Heart right ventricle (tissue), 16 donors: ENCODE data around the gene PDE11A. TPM values are rescaled to one million over a fixed set of nuclear protein-coding genes. Genes with fewer than 3 reads are reported as not detected.

Experiments
- ATAC-seq, 8 donors: fragments of 200-7000 bp; cut with Tn5 transposase; one replicate each; pipeline ENCODE4 v1.9.1; 2020; ENCODE audit warnings: mild to moderate bottlenecking in 8 of 8, moderate library complexity in 8 of 8, moderate number of reproducible peaks in 1 of 8
- DNase-seq, 2 donors: peaks; one replicate each; pipeline ENCODE4 v3.0.0-alpha.2; 2020
- H3K27ac ChIP-seq, 10 donors: fragments of 200-600 bp; sonication (generic) in 2 of 10; one replicate each; pipeline versions ENCODE4 v1.5.0 to v1.8.0; 2020 to 2022; ENCODE audit warnings: mild to moderate bottlenecking in 3 of 10
- H3K27me3 ChIP-seq, 7 donors: fragments of 200-600 bp; one replicate each; pipeline ENCODE4 v1.8.0; 2021 to 2022; ENCODE audit warnings: mild to moderate bottlenecking in 2 of 7
- H3K36me3 ChIP-seq, 9 donors: fragments of 200-600 bp; sonication (generic) in 1 of 9; one replicate each; pipeline versions ENCODE4 v1.5.0 to v1.8.0; 2020 to 2022; ENCODE audit warnings: mild to moderate bottlenecking in 2 of 9
- H3K4me1 ChIP-seq, 9 donors: fragments of 200-600 bp; sonication (generic) in 1 of 9; one replicate each; pipeline versions ENCODE4 v1.5.0 to v1.8.0; 2020 to 2022; ENCODE audit warnings: mild to moderate bottlenecking in 4 of 9
- H3K4me3 ChIP-seq, 10 donors: fragments of 200-600 bp; sonication (generic) in 2 of 10; one replicate each; pipeline versions ENCODE4 v1.5.0 to v1.8.0; 2020 to 2022; ENCODE audit warnings: mild to moderate bottlenecking in 7 of 10, moderate library complexity in 2 of 10
- H3K9me3 ChIP-seq, 11 donors: fragments of 200-600 bp in 10 of 11; sonication (generic) in 2 of 11; one replicate each; pipeline versions ENCODE4 v1.5.0 to v1.8.0; 2013 to 2022; ENCODE audit warnings: mild to moderate bottlenecking in 2 of 11, control low read depth in 1 of 11, moderate library complexity in 1 of 11
- WGBS, 2 donors: extraction: QIAGEN DNeasy Blood & Tissue Kit; methylation state at CpG; one replicate each; pipeline ENCODE4 v1.1.7; 2013; ENCODE audit warnings: inconsistent platforms in 1 of 2; 5-methylcytosine and 5-hydroxymethylcytosine counted together
- intact Hi-C, 10 donors: fragments of 100-400 bp; cut with DNase I; formaldehyde crosslinking; loops; one replicate each; pipeline versions ENCODE4 v1.11.1 to v1.14.2; 2022
- polyA plus RNA-seq, 2 donors: library from polyadenylated mRNA; stranded (reverse); fragments of 200-250 nt; gene quantifications; one replicate each; pipeline ENCODE4 v1.2.3, GENCODE V29; 2013
- total RNA-seq, 10 donors: library from RNA; stranded (reverse); fragmentation: NEBNext Ultra II Directional in 3 of 10; extraction: Animal tissue kit (Norgen Biotek cat#: 25700) in 3 of 10; gene quantifications; one replicate each; pipeline versions ENCODE4 v1.2.1 to v1.2.4, GENCODE V29; 2021 to 2023
- TF ChIP-seq, protein P1 (sequence below), 9 donors: fragments of 200-600 bp; sonication (generic) in 2 of 9; IDR thresholded peaks; one replicate each; pipeline versions ENCODE4 v1.5.0 to v1.8.0; 2021 to 2022; ENCODE audit warnings: antibody characterized with exemption in 9 of 9, mild to moderate bottlenecking in 5 of 9, moderate library complexity in 1 of 9
- donor health status: Arrhythmogenic right ventricular cardiomyopathy.
- donor health status: ischemic (EF 13 %, LVEDD 7.1; RV severe dilation, severe dysfunction).
- donor health status: healthy with polysubstance abuse.
- donor health status: DM: no; HTN: yes; CAD: no.
- donor health status: DM: no; HTN: no; CAD: no.
- donor health status: ischemic (EF 25% LVEDD 6.9; RV normal size, moderate dysfunction).
- donor health status: ischemic (EF 25% LVEDD 5.7; RV mildly dilated, moderate dysfunction).
- donor health status: healthy.
- donor health status: DM: yes; HTN: yes; CAD: no.
- donor health status: Ischemic cardiomyopathy.
- donor health status: ischemic (EF 35%, LVEDD 5.7; RV mildly dilated, moderate dysfunction).
- donor health status: nonischemic (EF 11% LVEDD 7.7; RV severe dilation, severe dysfunction).
- donor health status: DM: yes; HTN: yes; CAD: no.
- donor health status: PGD.
- donor health status: ischemic (EF 29% LVEDD 5.4; RV normal size, mild dysfunction).
- donor health status: nonischemic (EF 23%, LVEDD 6.1; RV moderate dilation, normal function).

Gene PDE11A
- total and polyA plus RNA-seq, 12 donors = 0.12 to 6.4 (median 1.1) TPM

- ATAC-seq (peak in 6 of 8 donors; percentile 33 to 62 (median 50)), DNase-seq (peak; percentile 32 to 46)
- Histone ChIP-seq H3K27ac (no peak overlapping the region), H3K27me3 (no peaks in the 10 kb centered on the region), H3K36me3 (no peaks in the 10 kb centered on the region), H3K4me3 (no peak overlapping the region), H3K4me1 (no peaks in the 10 kb centered on the region), H3K9me3 (no peaks in the 10 kb centered on the region)
- 43 to 46% methylated on average over 5 of the region's 5 CpGs for WGBS, 2 donors
- intact Hi-C loops = no loop called here
- TF ChIP-seq, protein P1, sequence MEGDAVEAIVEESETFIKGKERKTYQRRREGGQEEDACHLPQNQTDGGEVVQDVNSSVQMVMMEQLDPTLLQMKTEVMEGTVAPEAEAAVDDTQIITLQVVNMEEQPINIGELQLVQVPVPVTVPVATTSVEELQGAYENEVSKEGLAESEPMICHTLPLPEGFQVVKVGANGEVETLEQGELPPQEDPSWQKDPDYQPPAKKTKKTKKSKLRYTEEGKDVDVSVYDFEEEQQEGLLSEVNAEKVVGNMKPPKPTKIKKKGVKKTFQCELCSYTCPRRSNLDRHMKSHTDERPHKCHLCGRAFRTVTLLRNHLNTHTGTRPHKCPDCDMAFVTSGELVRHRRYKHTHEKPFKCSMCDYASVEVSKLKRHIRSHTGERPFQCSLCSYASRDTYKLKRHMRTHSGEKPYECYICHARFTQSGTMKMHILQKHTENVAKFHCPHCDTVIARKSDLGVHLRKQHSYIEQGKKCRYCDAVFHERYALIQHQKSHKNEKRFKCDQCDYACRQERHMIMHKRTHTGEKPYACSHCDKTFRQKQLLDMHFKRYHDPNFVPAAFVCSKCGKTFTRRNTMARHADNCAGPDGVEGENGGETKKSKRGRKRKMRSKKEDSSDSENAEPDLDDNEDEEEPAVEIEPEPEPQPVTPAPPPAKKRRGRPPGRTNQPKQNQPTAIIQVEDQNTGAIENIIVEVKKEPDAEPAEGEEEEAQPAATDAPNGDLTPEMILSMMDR (IDR thresholded peaks at IDR 0.05) = no peak
Measured at GRCh38 chr2:178008636-178009289, 63.8 kb downstream of the PDE11A start.

DNA sequence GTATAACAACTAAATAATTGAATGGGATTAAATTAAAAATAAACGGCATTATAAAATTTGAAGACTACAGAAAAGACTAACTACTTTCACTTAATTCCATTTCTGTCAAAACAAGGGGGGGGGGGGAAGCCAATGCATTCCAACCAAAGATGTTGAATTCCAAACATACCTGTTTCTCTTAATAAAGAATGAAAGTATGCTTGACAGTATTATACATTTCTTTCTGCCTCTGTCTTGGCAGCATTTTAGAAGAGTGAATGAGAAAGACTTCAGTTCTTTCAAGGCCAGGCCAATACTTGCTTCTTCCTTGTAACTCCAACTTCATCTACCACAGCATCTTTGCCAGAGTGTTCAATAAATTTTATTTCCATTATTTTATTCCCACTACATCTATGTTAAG is 65.9 kb downstream of the PDE11A start:
- Histone ChIP-seq H3K27me3 (peaks cover 0 to 5% (median 0%) of the 10 kb centered on the region in 7 donors), H3K9me3 (no peaks in the 10 kb centered on the region), H3K4me3 (no peak overlapping the region), H3K4me1 (no peaks in the 10 kb centered on the region), H3K27ac (no peak overlapping the region), H3K36me3 (no peaks in the 10 kb centered on the region)
- TF ChIP-seq, protein P1 (IDR thresholded peaks at IDR 0.05) = no peak
- intact Hi-C loops = no loop called here
- ATAC-seq = no peak
- 94 to 96% methylated on average over 1 of the region's 1 CpG for WGBS, 2 donors
- DNase-seq = no peak

- TF ChIP-seq, protein P1 (IDR thresholded peaks at IDR 0.05) = no peak
- intact Hi-C loops = no loop called here
- no peak for DNase-seq
Measured at GRCh38 chr2:178005756-178006155, 66.8 kb downstream of the PDE11A start.

DNA sequence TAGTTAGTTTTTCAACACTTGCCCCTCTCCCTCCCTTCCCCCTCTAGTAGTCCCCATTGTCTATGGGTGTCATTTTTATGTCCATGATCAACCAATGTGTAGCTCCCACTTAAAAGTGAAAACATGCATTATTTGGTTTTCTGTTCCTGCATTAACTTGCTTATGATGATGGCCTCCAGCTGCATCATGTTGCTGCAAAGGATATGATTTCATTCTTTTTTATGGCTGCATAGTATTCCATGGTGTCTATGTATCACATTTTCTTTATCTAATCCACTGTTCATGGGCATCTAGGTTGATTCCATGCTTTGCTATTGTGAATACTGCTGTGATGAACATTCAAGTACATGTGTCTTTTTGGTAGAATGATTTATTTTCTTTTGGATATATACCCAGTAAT is 70.5 kb downstream of the PDE11A start:
- Histone ChIP-seq H3K36me3 (no peaks in the 10 kb centered on the region), H3K9me3 (no peaks in the 10 kb centered on the region)
- no peak for ATAC-seq

More at GRCh38 chr2:178005756-178006155, 66.8 kb downstream of the PDE11A start:
- no peak overlapping the region for H3K27ac ChIP-seq
- H3K27me3 ChIP-seq = peaks cover 0 to 5% (median 0%) of the 10 kb centered on the region in 7 donors
- ATAC-seq = no peak
- no peaks in the 10 kb centered on the region for H3K9me3 ChIP-seq
- no peaks in the 10 kb centered on the region for H3K4me1 ChIP-seq
- no peak overlapping the region for H3K4me3 ChIP-seq
- H3K36me3 ChIP-seq = no peaks in the 10 kb centered on the region

More for the DNA sequence above, 70.5 kb downstream of the PDE11A start:
- no peak for DNase-seq
- Histone ChIP-seq H3K4me3 (no peak overlapping the region), H3K27ac (no peak overlapping the region), H3K4me1 (no peaks in the 10 kb centered on the region), H3K27me3 (peaks cover 0 to 5% (median 0%) of the 10 kb centered on the region in 7 donors)
- intact Hi-C loops = no loop called here
- TF ChIP-seq, protein P1 (IDR thresholded peaks at IDR 0.05) = no peak
